Stimulated activated CD8-positive, alpha-beta memory T cell treated with anti-CD3 and anti-CD28 coated beads, Interleukin-7, amount 100 ng/mL, for 1 hour (primary cell): ENCODE data around the gene AQP4.

Experiments used
- DNase-seq, 2 donors: peaks; one replicate each; pipeline ENCODE4 v3.0.0-alpha.2; 2020; ENCODE audit warnings: low read depth in 2 of 2

Gene AQP4

DNA sequence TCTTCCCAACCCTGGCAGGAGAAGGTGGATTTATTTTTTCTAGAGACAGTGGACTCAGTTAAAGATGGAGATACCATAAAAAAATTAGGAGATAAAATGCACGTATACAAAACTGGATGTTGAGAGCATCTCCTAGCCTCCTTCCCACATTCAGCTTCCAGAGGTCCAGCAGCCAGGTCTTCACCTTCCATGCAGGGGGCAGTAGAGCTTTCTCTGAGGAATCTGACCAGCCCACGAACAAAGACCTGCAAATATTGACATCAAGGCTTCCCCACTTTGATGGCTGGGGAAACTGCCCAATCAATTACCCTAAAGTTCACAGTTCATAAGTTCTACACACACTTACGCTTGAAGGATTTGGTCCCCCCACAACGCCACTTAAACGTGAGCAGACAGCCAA, 24.5 kb downstream of the AQP4 start:
- DNase-seq = no peak

DNA sequence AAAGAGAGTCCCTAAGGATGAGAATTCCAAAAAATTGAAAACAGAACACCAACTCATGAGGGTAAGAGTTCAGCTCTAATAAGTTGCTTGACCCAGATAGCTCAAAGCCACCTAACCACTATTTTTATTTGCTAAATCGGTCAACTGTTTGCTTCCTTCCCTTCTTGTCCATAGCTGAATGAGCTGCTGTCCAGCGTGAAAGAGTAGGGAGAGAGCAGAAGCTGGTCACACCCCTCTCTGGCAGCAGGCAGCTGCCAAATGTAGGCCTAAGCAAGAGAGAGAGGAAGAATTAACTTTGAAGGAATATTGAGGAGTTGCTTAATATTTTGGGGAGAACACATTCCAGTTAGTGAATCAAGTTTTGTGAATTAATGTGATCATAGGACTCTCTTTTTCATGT, 25.9 kb downstream of the AQP4 start:
- no peak for DNase-seq

DNA sequence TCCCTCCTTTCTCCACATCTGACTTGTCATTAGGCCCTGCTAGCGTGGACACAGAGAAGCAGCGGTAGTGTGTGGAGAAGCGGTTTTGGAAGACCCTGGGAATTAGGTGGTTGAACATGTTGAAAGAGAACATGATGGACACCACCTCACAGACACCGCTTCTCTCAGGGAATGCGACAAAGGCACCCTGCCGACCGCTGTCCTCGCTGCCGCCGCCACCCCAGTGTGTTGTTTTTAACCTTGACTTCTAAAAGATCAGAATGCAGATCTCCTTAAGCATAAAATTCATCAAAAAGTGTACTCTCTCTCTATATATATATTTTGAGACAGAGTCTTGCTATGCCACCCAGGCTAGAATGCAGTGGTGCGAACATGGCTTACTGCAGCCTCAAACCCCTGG, 33.2 kb downstream of the AQP4 start:
- DNase-seq = no peak

DNA sequence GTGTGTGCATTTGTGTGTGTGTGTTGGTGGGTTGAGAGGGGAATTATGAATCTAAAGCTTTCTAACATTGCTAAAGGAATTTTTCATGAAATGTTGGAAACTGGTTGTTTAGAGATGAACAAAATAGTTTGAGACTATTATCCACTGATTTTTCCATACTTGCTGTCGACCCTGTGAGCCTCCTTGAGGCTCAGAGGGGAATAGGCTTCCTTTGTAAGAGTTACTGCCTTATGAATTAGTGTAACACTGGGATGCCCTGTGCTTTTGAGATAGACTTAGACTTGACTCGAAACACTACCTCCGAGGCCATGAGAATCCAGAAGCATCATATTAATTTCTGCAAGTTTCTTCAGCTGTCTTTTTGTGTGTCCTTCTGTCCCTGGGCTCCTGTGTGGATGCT, 37.9 kb downstream of the AQP4 start:
- no peak for DNase-seq

DNA sequence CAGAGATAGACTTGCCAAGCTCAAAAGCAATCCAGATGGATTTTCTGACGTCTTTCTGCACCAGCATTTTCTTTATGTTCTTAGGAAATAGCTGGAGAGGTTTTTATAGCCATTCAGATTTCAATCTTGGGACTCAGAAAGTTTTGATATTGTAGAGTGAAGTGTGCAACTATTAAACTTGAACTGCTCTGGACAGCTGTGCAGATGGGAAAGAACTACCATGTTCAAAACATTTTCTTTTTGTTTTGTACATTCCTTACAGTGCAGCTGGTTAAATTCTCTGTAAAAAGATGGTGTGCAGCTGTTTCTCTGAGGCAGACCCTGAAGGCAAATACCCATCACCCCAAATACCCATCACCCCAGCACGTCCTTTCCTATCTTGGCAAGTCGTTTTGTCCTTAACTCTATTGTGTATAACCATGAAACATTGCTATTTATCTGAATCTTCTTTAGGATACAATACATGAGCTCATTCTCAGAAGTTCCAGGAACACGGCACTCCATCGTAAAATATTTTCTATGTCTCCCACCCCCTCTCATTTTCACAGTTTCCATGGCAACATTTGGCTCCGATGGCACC, 38.8 kb downstream of the AQP4 start:
- DNase-seq = no peak

DNA sequence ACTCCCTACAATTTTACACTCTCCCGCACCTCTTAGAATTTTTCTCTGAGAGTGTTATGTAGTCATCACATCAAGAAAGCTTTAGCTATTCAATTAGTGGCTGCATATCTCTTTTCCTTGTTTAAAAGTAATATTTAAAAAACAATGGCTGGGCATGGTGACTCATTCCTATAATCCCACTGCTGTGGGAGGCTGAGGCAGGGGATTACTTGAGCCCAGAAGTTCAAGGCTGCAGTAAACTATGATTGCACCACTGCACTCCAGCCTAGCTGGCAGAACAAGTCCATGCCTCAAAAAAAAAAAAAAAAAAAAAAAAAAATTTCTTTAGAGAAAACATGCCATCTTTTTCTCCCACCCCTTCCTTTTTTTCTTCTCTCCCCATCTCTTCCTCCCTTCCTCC, 44.3 kb downstream of the AQP4 start:
- no peak for DNase-seq

DNA sequence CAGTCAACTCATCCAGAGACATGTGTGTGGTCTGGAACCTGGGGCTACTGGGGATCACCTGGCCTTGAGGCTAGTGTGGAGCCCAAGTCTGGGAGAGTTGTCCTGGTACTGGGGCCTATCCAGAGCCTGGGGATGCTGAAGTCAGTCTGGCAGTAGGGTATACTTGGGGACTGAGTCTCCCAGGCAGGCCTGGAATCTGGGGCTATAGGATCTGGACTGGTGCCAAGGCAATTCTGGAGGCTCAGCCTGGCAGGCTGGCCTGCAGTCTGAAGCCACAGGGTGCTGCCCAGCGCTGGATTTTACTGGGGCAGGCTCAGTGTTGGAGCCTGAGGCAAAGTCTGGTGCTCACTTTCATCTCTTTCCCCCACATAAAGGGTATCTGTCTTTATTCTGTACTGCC, 46.5 kb downstream of the AQP4 start:
- DNase-seq = no peak

DNA sequence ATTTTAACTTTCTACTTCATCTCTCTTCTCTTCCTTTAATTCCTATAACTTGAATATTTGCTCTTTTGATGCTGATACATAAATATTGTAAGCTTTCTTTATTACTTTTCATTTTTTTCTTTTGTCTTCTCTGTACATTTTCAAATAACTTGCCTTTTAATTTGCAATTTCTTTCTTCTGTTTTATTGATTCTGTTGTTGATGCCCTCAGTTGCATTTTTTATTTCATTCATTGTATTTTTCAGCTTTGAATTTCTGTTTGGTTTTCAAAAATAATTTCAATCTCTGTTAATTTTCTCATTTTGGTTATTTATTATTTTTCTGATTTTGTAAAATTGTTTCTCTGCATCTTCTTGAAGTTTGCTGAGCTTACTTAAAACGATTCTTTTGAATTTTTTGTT, 47.0 kb downstream of the AQP4 start:
- no peak for DNase-seq

DNA sequence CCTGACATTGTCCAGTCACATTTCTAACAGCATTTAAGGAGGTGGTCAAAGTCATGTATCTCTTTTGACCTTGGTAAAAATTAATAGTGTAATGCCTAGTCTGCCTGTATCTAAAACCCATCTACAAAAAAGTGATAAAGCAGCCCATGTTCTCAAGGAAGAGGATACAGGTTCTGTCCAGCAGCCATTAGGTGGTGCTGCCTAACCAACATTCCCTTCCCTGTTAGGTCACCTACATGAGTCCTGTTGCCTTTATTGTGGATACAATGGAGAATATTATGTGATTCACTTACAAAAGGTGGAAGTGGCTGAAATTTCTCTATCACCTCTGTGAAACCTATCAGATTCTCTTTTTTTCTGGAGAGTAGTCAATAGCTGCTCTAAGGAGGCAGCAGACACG, 52.5 kb downstream of the AQP4 start:
- no peak for DNase-seq

DNA sequence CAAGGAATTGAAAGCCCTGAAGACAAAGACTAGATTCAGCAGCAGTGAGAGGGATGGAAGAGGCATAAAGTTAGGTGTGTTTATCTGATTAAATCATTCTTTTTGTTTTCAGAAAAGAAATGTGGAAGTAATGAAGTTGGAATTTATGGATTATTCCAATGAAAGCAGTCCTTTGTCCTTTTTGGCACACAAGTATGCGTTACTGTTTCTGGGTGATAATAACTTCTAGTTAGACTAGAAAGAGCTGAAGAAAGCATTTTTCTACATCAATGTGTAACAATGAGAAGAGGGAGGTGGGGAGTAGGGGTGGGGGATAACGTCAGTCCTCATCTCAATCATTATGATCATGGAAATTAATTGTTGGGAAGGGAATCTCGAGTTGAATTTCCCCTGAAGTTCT, 53.0 kb downstream of the AQP4 start:
- DNase-seq = no peak

DNA sequence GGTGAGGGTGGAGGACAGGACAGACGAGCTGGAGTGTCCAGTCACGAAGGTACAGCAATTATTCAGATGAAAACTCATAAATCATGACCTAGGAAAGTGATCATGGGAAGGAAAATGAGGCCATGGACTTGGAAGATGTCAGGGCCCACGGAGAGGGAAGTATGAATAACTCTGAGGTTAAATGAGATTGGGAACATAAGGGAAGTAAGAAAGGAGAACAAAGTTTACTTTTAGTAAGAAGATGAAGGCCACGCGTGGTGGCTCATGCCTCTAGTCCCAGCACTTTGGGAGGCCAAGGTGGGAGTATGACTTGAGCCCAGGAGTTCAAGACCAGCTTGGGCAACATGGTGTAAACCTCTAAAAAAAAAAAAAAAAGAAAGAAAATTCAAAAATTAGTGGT, 56.2 kb downstream of the AQP4 start:
- no peak for DNase-seq

DNA sequence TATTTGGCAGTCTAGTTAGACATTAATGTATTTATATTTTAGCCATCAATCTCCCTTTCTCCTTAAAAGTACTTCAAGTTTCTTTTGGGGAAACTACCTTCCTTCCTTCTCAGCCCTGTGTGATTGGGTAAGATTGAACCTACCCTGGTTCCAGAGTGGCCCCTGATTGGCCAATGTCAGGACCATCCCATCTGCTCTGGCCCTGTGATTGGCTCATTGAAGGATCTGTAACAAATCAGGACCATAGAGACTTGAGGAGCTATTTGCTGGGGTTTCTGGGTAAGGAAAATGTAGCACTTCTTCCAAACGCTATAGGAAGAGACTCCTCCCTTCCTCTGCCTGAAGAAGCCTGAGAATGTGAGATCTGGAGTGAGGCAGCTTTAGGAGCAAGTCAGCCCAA, 59.3 kb downstream of the AQP4 start:
- no peak for DNase-seq

DNA sequence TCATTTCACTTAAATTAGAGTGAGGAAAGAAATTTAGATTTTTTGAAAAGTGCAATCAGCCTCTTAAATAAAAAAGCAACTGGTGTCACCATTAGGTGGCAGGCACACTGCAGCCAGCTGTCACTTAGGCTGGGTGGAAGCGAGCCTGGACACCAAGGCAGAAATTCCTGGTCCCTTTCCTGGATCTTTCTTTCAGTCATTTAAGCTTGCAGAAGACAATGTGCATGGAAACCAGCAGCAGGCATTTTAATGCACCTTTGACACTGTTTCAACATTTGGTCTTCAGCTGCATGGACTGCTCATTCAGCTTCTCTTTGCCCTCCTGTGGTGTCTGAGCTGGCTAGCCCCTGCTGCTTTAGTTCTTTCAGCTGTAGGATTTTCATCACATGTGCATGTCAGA, 61.0 kb downstream of the AQP4 start:
- DNase-seq = no peak

DNA sequence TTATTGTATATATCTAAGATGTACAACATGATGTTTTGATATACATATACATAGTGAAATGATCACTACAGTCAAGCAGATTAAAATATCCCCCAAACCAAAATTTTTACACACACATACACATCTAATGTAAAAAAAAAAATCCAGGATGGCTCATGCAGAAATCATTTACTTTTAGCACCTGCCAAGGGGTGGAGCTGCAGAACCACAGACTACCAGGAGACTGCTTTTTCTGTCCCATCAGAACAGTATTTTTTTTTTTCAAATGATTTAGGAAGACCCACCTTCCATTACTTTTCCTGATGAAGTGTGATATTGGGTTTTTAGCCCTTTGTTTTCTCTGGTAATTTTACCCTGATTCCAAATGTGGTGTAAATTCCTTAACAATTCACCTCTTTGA, 61.9 kb downstream of the AQP4 start:
- DNase-seq = no peak

DNA sequence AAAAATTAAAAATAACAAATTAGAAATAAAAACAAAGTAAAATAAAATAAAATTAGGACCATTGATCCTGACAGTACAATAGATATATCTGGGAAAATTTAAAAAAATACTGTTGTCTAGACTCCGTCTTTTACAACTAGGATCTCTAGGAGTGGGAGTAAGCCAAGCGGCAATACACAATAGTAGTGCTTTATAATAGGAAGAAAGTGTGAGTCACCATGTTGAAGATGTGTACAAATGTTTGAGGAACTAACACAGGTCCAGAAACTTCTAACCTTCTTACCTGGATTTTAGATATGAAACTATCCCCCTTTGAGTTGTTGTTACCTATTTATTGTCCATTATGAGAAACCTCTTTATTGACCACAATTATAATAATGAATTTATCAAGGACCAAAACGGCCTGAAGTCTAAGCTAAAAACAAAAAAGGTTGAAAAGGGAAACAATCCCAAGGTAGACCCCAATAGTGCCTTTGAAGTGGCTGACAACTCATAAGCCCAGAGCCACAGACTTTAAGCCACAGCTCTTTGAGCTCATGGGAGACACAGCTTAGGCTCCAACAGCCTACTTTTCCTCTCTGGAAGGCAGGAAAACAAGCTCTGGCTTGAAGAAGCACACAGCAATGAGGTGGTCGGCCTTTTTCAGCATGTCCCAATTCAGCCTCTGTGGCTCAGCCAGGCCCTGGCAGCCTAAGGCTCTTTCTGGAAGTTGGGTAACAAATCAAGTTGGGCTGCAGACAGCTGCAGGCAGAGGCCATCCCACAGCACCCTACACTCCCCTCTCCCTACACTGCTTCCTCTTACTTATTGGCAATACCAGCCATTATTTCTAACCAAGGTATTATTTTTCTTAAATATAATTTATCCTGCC, 62.9 kb downstream of the AQP4 start:
- no peak for DNase-seq
